HG02588 (cell line): ENCODE data around the gene SLC7A1.

Source experiments
- ATAC-seq: cut with Tn5 transposase; IDR thresholded peaks from one replicate; pipeline ENCODE4 v1.9.1; 2021; ENCODE audit warnings: mild to moderate bottlenecking, moderate library complexity; ENCODE audit not compliant: unreplicated experiment

The SLC7A1 gene

GRCh38 chr13:29491248-29491647 is 104.2 kb downstream of the SLC7A1 start:
- no peak for ATAC-seq

GRCh38 chr13:29490561-29490885 is 105.0 kb downstream of the SLC7A1 start:
- ATAC-seq, result no peak

DNA sequence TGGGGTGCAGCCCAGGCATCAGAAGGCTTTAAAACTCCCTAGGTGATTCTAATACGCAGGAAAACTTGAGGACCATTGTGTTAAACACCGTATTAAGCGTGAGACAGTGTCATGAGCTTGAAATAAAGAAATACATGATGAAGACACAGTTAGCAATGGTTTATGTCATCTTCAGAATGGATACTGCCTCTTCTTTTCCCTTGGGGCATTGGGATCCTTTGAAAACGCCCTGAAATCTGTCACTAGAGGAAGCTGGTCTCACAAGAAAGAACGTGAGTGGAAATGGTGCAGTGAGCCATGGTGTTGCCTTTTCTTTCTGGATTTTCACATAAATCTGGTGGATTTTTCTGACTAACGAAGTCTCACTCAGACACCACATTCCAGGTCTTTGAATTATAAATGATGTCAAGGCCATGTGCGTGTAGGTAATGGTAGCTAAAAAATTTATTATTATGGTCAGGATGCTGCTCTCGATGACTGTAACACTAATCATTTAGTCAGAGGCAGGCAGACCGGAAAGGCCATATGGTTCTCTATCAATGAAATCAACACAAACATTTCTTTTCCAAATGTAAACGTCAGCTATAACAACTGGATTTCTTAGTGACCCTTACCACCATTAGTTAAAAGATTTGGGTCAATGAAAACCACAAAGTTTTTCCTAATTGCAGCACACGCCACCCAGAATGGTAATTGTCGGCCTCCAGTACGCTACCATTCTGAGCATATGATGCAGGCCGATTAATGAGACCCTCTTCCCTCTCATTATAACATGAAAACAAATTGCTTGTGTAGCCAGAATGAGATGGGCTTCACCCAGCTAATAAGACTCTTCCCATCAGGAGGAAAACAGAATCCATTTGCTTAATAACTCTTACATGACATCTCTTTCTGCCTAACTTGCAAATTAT is 105.6 kb downstream of the SLC7A1 start:
- ATAC-seq, result no peak

GRCh38 chr13:29487466-29488454 is 107.7 kb downstream of the SLC7A1 start:
- ATAC-seq, result no peak

DNA sequence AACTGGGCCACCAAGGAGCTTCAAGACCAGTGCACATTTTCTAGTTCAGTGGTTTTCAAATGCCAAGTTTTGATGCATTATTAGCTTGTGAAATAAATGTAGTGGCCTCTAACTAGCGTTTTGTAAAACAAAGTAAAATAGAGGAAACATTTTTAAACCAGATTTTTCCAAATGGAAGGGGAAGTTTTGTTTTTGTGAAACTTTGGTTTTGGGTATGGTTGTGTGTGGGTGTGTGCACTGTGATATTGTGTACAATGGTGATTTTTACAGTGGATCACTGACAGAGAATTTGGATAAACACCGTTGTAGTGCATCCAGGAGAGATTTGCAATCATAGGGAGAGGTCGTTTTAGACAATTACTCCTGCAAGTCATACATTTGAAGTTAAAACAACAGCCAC is 108.9 kb downstream of the SLC7A1 start:
- no peak for ATAC-seq

GRCh38 chr13:29484796-29485195 is 110.7 kb downstream of the SLC7A1 start:
- no peak for ATAC-seq

DNA sequence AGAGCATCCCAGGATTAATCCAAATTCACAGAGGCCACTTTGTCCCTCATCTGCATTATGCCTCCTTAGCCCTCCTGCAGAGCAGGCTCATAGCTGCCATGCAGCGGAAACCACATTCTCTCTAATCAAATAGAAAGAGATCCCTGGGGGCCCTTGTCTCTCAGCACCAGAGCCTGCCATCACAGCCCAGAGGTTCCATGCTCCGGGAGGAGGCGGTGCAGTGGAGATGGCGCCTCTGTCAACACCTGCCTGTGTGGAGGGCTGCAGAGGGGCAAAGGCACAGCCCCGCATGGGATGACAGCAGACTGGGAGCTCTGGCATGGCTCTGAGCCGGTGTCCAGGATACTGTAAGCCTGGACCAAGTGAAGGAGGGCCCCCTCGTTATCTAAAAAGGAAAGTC is 111.3 kb downstream of the SLC7A1 start:
- ATAC-seq, result no peak

DNA sequence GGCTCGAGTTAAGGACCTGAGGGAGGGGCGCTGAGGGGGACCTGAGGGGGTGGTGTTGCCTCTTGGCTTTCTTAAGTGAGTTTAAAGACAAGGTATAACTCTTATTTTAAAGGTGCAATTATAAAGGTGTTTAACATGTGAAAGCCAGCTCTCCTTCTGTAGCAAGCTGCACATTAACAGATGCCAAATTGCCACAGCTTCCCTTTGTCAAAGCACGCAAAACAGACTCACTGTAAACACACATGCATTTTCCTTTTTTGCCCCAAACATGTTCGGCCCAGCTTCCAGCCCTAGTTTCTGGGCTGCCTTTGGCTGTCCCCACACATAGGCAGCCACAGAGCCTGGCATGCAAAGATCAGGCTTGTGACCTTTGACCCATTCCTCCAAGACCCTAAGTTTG is 111.9 kb downstream of the SLC7A1 start:
- ATAC-seq, result no peak

DNA sequence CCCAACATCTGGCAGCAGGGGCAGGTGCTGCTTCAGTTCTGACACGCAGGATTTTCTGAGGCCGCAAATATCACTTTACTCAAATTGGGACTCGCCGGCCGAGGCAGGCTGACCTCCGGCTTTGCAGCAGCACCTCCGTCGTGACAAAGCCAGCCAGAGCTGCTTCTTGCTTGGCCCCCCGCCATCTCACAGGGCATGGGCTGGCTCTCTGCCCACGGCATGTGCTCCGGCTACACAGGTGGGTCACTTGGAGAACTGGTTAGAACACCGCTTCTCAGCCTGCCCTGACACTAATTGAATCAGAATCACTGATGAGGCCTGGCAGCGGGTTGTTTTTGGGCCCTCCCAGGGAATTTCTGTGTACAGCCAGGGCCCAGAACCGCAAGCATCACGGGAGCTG is 112.3 kb downstream of the SLC7A1 start:
- no peak for ATAC-seq

DNA sequence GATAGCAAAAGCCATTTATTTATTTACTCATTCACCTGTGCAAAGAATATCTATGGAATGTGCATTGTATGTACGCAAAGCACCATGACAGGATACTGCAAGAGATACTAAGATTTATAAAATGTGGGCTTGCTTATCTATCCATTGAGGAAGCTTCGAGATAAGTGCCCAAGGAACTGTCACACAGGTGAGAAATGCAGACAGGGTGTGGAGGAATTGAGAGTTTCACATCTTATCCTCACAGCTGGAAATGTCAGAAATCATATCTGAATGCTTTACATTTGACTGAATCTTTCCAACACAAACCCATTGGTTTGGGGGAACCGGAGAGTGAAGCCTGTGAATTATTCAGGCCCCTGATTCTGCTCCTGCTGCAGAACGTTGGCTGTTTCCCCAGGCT is 113.0 kb downstream of the SLC7A1 start:
- no peak for ATAC-seq

DNA sequence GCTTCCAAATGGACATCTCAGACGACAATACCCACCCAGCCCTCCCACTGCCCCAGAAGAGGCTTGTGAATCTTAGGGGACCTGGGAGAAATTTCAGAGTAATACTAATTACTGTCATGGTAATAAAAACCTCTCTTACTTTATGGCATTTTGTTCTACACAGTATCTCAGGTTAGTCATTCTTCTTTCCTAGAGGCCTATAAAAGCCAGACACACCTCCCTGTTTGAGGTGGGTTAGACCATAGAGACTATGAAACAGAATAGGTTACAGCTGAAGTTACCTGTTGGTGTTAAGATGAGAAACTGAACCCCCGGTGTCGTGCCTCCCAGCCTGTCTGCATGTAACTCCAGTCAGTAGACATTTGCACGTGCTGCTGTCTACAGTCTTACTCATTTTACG is 113.9 kb downstream of the SLC7A1 start:
- no peak for ATAC-seq

DNA sequence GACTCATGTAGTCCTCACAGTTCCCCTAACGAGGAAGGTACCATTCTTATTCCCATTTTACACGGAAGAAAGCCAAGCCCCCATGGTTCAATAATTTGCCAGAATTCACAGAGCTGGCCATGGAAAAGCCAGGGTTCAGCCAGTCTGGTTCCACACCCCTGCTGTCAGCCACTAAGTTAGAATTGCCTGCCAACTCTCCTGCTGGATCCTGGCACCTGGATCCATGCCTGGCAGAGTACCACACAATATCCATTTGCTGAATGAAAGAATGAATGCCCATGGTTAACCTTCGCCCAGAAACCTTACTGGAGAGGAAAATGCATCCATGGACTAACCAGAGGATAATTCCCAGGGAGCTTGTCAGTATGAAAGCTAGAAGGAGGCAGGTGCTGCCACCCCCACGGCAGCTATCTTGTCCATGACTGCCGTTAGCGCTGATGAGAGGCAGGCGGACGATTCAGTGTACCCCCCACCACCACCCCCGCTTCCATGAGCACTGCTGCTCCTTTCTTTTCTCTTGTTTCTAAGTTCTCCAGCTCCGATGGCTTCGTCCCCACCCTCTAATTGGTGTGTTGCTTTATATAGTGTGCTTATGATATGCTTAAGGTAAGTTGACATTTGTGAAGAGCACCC is 114.5 kb downstream of the SLC7A1 start:
- no peak for ATAC-seq

DNA sequence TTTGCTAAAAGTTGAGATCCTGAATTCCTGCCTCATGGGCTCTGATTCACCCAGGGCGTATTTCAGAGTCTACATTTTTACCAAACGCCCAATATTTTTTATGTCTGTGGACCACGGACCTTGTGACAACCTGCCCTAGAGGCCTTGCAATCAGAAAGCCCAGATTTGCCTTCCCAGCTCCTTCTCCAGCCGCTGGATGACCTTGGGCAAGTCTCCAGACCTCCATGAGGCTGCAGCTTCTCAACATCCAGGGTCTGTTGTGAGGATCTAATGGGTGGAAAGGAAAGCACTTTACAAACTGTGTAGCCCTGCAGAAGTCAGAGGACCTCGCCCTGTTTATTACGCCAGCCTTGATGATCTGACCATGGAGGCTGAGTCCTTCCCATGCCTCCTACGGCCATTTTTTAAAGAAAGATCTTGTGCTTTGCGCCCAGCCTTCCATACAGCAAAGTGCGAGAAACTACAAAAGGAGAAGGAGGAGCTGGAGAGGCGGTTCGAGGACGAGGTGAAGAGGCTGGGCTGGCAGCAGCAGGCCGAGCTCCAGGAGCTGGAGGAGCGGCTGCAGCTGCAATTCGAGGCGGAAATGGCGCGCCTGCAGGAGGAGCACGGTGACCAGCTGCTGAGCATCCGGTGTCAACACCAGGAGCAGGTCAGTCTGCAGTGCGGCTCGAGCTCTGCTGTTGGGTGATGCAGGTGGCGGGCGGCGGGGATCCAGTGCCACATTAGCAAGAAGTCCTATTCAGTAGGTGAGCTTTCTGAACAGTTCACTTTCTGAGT is 115.6 kb downstream of the SLC7A1 start:
- ATAC-seq, result no peak

DNA sequence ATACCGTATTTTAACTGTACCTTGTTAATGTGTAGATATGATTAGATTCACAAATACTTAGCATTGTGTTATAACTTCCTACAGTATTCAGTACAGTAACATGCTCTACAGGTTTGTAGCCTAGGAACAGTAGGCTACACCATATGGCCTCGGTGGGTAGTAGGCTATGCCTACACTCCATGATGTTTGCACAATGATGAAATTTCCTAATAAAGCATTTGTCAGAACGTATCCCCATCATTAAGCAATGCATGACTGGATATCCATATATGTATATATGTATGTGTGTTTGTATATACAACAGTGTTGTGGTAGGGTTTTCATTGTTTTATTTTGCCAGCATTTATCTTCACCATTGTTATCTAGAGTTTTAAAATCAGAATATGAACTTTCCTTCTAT is 119.4 kb downstream of the SLC7A1 start:
- ATAC-seq, result no peak

DNA sequence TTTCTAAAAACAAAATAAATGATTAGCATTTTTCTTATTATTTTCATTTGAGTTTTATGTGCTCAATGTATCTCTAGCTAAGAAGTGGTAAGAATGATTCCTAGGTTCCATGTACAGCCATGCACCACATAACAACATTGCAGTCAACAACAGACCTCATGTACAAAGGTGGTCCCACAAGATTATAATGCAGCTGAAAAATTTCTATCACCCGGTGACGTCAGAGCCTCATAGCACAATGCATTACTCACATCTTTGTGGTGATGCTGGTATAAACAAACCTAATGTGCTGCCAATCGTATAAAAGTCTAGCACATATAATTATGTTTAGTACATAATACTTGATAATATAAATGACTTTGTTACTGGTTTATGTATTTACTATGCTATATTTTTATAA is 120.5 kb downstream of the SLC7A1 start:
- ATAC-seq, result no peak

DNA sequence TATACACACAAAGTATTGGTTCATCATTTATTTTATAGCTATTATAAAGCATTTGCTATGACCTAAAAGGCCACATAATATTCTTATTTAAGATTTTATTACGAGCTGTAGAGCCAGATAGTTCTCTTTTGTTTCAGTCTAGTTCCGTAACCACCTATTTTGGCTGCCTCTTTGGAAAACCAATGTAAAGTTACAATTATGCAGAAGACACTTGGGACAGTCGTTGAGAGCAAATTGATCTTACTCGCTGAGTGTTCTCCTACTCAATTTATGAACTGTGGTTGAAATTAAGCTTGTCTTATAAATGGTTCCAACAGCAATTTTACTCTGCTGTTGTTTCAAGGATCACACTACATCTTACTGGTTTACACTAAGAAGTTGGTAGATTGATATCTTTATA is 122.3 kb downstream of the SLC7A1 start:
- ATAC-seq, result no peak

- ATAC-seq, result peak; percentile 65
Observed at GRCh38 chr13:29472332-29472961, 123.0 kb downstream of the SLC7A1 start.

- no peak for ATAC-seq
Observed at GRCh38 chr13:29471551-29471950, 123.9 kb downstream of the SLC7A1 start.

- ATAC-seq, result no peak
Observed at GRCh38 chr13:29465741-29466293, 129.7 kb downstream of the SLC7A1 start.
